ENCODE results near the gene KRT33B.

KRT33B gene

DNA sequence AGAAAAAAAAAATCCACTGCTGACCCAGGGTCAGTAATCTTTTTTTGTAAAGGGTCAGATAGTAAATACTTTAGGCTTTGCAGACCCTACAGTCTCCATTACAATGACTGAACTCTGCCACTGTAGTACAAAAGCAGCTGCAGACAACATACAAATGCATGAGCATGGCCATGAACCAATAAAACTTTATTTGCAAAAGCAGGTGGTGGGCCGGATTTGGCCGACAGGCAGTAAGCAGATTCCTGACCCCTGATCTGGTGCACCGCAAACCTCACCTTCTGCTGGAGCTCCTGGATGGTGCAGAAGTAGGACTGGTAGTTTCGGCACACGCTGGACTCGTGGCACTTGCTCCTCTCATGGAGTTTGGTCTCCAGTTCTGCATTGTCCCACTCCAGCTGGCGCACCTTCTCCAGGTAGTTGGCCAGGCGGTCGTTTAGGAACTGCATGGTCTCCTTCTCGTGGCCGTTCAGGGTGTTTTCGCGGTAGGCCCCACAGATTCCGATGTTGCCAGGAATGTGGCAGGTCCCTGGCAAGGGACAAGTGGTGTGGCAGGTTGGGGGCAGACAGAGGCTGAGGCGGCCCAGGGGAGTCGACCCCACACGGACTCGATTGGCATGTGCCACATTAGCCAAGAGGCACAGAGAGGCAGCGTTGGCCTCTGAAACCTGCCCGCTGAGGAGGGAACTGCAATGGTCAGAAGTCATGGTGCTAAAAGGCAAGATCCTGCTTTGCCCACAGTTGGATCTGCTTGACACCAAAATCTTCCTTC lies 41.6 kb upstream of the KRT33B start:
- Histone ChIP-seq H3K4me3 (replicated peaks; ENCODE audit: insufficient read depth, low read length) (no peak overlapping the region), H3K27ac (replicated peaks) (no peak overlapping the region), H3K27me3 (ENCODE audit: insufficient read depth, poor library complexity, severe bottlenecking) (no peaks in the 10 kb centered on the region)
- no peak for TF ChIP-seq GABPA (IDR thresholded peaks at IDR 0.05; ENCODE audit: low read depth)
- TF ChIP-seq, protein P1, sequence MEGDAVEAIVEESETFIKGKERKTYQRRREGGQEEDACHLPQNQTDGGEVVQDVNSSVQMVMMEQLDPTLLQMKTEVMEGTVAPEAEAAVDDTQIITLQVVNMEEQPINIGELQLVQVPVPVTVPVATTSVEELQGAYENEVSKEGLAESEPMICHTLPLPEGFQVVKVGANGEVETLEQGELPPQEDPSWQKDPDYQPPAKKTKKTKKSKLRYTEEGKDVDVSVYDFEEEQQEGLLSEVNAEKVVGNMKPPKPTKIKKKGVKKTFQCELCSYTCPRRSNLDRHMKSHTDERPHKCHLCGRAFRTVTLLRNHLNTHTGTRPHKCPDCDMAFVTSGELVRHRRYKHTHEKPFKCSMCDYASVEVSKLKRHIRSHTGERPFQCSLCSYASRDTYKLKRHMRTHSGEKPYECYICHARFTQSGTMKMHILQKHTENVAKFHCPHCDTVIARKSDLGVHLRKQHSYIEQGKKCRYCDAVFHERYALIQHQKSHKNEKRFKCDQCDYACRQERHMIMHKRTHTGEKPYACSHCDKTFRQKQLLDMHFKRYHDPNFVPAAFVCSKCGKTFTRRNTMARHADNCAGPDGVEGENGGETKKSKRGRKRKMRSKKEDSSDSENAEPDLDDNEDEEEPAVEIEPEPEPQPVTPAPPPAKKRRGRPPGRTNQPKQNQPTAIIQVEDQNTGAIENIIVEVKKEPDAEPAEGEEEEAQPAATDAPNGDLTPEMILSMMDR (IDR thresholded peaks at IDR 0.05; ENCODE audit: insufficient read depth, low read length), result no peak
- no peak for TF ChIP-seq POLR2AphosphoS5 (IDR thresholded peaks at IDR 0.05; ENCODE audit: low read depth)
- TF ChIP-seq SPI1 (IDR thresholded peaks at IDR 0.05; ENCODE audit: borderline replicate concordance, low read depth), result no peak
- TF ChIP-seq, protein P2, sequence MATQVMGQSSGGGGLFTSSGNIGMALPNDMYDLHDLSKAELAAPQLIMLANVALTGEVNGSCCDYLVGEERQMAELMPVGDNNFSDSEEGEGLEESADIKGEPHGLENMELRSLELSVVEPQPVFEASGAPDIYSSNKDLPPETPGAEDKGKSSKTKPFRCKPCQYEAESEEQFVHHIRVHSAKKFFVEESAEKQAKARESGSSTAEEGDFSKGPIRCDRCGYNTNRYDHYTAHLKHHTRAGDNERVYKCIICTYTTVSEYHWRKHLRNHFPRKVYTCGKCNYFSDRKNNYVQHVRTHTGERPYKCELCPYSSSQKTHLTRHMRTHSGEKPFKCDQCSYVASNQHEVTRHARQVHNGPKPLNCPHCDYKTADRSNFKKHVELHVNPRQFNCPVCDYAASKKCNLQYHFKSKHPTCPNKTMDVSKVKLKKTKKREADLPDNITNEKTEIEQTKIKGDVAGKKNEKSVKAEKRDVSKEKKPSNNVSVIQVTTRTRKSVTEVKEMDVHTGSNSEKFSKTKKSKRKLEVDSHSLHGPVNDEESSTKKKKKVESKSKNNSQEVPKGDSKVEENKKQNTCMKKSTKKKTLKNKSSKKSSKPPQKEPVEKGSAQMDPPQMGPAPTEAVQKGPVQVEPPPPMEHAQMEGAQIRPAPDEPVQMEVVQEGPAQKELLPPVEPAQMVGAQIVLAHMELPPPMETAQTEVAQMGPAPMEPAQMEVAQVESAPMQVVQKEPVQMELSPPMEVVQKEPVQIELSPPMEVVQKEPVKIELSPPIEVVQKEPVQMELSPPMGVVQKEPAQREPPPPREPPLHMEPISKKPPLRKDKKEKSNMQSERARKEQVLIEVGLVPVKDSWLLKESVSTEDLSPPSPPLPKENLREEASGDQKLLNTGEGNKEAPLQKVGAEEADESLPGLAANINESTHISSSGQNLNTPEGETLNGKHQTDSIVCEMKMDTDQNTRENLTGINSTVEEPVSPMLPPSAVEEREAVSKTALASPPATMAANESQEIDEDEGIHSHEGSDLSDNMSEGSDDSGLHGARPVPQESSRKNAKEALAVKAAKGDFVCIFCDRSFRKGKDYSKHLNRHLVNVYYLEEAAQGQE (IDR thresholded peaks at IDR 0.05; ENCODE audit: insufficient replicate concordance, low read depth), result no peak
- DNase-seq (ENCODE audit: low read depth in 1 of 2, low spot score in 1 of 2), result no peak

DNA sequence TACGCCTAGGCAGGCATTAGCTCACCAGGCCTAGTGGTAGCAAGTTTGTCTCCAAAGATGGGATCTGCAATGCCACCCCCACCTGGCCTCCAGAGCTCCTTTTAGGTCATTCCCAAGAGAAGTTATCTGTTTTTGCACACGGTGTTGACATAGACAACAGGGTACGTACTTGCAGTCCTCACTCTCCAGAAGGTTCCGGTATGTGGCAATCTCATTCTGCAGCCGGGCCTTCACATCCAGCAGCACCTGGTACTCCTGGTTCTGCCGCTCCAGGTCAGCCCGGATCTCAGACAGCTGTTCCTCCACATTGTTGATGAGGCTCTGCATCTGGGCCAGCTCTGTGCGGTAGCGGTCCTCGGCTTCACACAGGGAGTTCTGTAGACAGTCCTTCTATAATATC lies 37.6 kb upstream of the KRT33B start:
- TF ChIP-seq, protein P2 (IDR thresholded peaks at IDR 0.05; ENCODE audit: insufficient replicate concordance, low read depth), result no peak
- no peak for TF ChIP-seq SPI1 (IDR thresholded peaks at IDR 0.05; ENCODE audit: borderline replicate concordance, low read depth)
- TF ChIP-seq POLR2AphosphoS5 (IDR thresholded peaks at IDR 0.05; ENCODE audit: low read depth), result no peak
- TF ChIP-seq GABPA (IDR thresholded peaks at IDR 0.05; ENCODE audit: low read depth), result no peak
- TF ChIP-seq, protein P1 (IDR thresholded peaks at IDR 0.05; ENCODE audit: insufficient read depth, low read length), result no peak
- no peak overlapping the region for H3K27ac ChIP-seq (replicated peaks)
- H3K4me3 ChIP-seq (replicated peaks; ENCODE audit: insufficient read depth, low read length), result no peak overlapping the region
- no peaks in the 10 kb centered on the region for H3K27me3 ChIP-seq (ENCODE audit: insufficient read depth, poor library complexity, severe bottlenecking)
- no peak for DNase-seq (ENCODE audit: low read depth in 1 of 2, low spot score in 1 of 2)

DNA sequence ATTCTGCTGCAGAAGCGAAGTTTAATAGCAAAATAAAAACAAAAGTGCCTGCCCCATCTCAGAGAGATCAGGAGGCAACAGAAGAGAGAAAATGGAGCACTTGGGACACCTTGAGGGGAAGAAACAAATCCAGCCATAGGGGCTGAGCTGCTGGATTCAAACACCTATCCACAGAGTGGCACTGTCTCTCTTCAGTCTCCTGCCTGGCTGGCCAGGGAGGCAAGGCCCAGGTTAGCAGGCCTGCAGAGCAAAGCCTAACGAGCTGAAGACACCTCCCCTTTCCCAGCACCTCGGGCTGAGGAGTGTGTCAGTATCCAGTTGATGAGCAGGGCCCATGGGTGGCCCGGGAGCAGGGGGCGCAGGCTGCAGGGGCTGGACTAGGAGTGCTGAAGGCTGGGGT lies 36.6 kb upstream of the KRT33B start:
- TF ChIP-seq GABPA (IDR thresholded peaks at IDR 0.05; ENCODE audit: low read depth), result no peak
- TF ChIP-seq POLR2AphosphoS5 (IDR thresholded peaks at IDR 0.05; ENCODE audit: low read depth), result no peak
- TF ChIP-seq, protein P1 (IDR thresholded peaks at IDR 0.05; ENCODE audit: insufficient read depth, low read length), result no peak
- no peak for TF ChIP-seq SPI1 (IDR thresholded peaks at IDR 0.05; ENCODE audit: borderline replicate concordance, low read depth)
- TF ChIP-seq, protein P2 (IDR thresholded peaks at IDR 0.05; ENCODE audit: insufficient replicate concordance, low read depth), result no peak
- no peak for DNase-seq (ENCODE audit: low read depth in 1 of 2, low spot score in 1 of 2)
- Histone ChIP-seq H3K4me3 (replicated peaks; ENCODE audit: insufficient read depth, low read length) (no peak overlapping the region), H3K27ac (replicated peaks) (no peak overlapping the region), H3K27me3 (ENCODE audit: insufficient read depth, poor library complexity, severe bottlenecking) (no peaks in the 10 kb centered on the region)
